T-helper 2 cell treated with Interferon-gamma antibody and Interleukin-4, amounts not matched to agents 100 ng/mL and 5 ng/mL, for 36 hours (primary cell): ENCODE measurements around the gene ISYNA1. TPM values are rescaled to one million over a fixed set of nuclear protein-coding genes. Genes with fewer than 3 reads are reported as not detected.

Source experiments
- intact Hi-C: fragments of 100-400 bp; cut with micrococcal nuclease; formaldehyde crosslinking; loops from one replicate; pipeline ENCODE4 v1.15.1; 2023
- total RNA-seq: library from RNA; stranded (reverse); gene quantifications from 2 replicates; pipeline ENCODE4 v1.2.3, GENCODE V29; 2022

ISYNA1 gene
- total RNA-seq, 1 donor from 2014 or later, result 26.0 TPM

- intact Hi-C loops, result no loop called here
These were observed 40.4 kb downstream of the ISYNA1 start, which contains the start of gene LRRC25 for GRCh38 chr19:18397242-18398202. Gene LRRC25, minus strand, starts transcription at chr19:18397622. Its CDS starts 659 bp downstream, at chr19:18396963.

DNA sequence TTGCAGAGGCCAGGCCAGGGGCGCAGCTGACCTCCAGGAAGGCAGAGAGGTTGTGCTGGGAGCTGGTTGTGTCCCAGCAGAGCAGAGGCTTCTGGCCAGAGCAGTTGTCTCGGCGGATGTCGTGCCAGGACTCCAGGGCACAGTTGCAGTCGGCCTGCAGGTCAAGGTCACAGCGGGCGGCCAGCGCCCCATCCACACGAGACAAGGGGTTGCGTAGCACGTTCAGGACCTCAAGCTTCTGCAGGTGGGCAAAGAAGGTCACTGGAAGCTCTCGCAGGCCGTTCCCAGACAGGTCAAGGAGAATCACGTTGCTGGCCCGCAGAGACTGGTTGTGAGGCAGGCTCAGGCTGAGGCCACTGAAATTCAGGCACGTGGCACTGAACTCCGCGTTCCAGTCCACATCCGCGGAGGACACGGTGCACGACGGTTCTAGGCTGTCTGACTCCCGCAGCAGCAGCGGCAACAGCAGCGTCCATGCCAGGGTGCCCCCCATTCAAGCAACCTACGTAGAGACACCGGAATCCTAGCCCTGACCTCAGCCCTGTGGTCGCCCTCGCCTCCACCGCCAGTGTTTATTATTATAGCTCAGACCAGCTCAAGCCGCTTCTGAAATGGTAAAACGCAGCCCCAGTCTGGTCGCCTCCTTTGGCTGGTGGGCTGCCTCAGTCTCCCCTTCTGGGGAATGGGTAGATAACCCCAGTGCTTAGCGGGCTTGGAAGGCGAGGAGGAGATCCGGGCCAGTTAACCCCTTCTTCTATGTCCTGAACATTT lies 41.3 kb downstream of the ISYNA1 start:
- intact Hi-C loops, result no loop called here

GRCh38 chr19:18393836-18394235 lies 44.1 kb downstream of the ISYNA1 start:
- intact Hi-C loops, result no loop called here

GRCh38 chr19:18392926-18393325 lies 45.0 kb downstream of the ISYNA1 start:
- intact Hi-C loops, result no loop called here

DNA sequence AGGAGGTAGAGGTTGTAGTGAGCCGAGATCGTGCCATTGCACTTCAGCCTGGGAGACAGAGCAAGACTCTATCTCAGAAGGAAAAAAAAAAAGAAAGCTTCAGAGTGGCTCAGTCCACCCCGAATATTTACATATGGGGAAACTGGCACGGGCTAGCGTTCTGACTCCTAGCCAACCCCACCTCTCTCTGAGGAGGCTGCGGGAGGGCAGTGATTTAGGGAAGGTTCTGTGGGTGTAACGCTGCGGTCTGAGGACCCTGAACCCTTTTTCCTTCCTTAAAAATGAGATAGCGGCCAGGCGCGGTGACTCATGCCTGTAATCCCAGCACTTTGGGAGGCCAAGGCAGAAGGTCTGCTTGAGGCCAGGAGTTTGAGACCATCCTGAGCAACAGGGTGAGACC lies 45.5 kb downstream of the ISYNA1 start:
- intact Hi-C loops, result no loop called here

DNA sequence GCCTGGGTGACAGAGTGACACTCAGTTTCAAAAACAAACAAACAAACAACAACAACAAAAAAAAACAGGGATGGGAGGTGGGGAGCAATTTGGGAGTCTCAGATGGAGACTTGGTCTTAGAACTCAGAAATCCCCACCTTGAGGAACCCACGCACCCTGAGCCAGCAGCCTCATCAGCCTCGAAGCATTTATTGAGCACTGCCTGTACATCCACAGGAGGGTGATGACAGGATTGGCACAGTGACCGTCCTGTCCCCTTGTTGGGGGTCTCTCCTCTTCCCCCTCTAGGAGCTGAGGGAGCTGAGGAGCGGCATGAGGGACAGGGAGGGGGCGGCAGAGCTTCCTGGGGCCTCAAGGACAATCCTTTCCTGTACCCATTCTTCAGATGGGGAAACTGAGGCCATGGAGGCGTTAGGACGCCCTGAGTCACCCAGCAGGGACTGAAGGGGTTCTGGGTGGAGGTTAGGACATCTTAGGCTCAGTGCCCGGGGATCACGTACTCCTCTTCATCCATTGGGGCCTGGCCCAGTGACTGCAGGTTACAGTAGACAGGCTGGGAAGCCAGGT lies 46.3 kb downstream of the ISYNA1 start:
- intact Hi-C loops, result no loop called here

DNA sequence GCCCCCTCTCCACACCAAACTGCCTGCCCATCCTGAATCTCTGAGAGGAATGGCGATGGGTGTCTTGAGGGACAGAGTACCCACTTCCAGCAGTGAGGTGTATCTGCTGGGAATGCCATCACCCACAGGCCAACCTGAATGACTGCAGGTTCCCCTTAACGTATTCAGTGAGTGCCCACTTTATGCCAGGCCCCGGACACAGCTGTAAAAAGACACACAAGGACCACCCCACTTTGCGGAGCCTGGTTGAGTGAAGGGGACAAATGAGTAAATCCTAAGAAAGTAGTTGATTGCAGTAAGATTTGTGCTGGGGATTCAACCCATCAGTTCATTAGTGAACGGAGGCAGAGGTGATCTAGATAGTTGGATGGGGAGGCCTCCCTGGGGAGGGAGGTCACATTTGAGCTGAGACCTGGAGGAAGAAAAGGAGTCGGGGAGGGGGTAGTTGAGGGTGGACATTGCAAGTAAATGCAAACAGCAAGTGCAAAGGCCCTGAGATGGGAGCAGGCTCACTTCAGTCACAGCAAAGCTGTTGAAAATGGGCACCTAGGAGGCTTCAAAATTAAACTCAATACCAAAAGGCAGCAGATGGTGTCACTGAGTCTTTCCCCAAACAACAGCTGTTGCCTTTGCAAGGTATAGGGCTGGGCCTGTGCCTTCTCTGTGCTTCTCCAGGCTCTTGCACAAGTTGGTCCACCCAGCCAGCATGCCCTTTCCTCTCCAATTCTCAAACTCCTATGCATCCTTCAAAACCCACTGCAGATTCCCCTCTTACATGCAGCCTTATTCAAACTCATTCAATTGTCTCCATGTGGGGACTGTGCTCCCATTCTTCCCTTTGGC lies 47.6 kb downstream of the ISYNA1 start:
- intact Hi-C loops, result no loop called here

DNA sequence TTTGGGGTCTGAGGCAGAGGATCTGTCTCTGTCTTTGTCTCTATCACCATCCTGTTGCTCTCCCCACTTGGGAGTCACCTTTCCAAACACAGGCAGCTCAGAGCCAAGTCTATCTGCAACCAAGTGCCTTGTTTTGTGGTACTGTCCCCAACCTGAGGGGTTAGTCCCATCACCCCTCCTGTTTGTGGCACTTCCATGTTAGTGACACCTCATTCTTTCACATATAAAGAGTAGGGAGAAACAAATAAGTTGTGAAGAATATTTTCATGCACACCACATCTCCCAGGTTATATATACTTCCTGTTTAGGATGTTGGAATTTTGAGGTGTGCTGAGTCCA lies 48.2 kb downstream of the ISYNA1 start:
- intact Hi-C loops, result no loop called here

DNA sequence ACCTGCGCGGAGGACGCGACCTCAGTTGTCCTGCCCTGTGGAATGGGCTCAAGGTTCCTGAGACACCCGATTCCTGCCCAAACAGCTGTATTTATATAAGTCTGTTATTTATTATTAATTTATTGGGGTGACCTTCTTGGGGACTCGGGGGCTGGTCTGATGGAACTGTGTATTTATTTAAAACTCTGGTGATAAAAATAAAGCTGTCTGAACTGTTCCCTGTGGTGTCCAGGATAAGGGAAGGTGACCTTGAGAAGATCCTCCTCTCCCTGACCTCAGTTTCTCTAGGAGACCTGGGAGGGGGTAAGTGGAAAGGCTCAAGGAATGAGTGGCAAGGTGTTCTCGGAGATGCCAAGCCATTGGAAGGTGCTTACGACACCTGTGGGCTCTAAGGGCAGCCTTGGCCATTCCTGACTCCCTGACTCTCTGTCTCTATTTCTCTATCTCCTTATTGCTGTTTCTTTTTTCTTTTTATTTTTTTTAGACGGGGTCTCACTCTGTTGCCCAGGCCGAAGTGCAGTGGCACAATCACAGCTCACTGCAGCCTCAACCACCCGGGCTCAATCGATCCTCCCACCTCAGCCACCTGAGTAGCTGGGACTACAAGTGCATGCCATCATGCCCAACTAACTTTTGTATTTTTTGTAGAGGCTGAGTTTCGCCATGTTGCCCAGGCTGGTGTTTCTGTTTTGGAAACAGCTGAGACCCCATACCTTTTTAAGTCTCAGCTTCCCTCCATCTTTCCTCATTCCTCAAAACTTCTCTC lies 48.8 kb downstream of the ISYNA1 start:
- intact Hi-C loops, result loop anchor here (1.0 kb wide), 1 partner anchor 21 kb away; no protein-coding TSS in a partner anchor

- intact Hi-C loops, result loop anchor here (1.0 kb wide), 1 partner anchor 22 kb away; no protein-coding TSS in a partner anchor
These were observed 49.6 kb downstream of the ISYNA1 start for GRCh38 chr19:18388100-18388959.

- intact Hi-C loops, result no loop called here
These were observed 51.2 kb downstream of the ISYNA1 start for GRCh38 chr19:18386543-18387271.

GRCh38 chr19:18385675-18386542 lies 52.0 kb downstream of the ISYNA1 start, which contains the start of gene GDF15:
Gene GDF15, plus strand, starts transcription at chr19:18386158. Its CDS starts 32 bp downstream, at chr19:18386190.
- intact Hi-C loops, result no loop called here

DNA sequence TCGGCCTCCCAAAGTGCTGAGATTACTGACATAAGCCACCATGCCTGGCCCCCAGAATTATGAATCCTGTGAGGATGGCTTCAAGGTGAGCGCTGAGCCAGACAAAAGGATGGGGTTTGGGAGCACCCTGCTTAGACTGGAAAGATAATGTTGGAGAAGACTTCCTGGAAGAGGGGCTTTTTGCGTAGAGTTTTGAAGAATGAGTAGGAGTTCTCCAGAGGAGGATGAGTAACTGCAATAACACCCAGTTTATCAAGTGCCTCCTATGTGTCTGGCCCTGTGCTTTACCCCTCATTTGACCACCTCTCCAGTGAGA lies 52.6 kb downstream of the ISYNA1 start:
- intact Hi-C loops, result no loop called here

DNA sequence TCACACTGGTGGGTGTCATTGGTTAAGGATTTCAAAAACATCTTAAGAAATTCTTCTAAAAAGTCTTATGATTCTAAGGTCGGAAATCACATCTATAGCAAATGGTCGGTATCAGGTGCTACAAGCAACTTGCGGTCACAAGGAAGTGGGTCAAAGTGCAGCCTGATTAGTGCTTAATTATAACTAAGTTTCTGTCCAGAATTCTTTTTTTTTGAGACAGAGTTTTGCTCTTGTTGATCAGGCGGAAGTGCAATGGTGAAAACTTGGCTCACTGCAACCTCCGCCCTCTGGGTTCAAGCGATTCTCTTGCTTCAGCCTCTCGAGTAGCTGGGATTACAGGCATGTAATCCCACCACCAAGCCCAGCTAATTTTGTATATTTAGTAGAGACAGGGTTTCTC lies 53.2 kb downstream of the ISYNA1 start:
- intact Hi-C loops, result no loop called here
